GM19452 (cell line): ENCODE measurements around the gene TMC1.

ENCODE experiments used
- ATAC-seq: cut with Tn5 transposase; IDR thresholded peaks from one replicate; pipeline ENCODE4 v1.9.1; 2021; ENCODE audit not compliant: unreplicated experiment

The TMC1 gene

DNA sequence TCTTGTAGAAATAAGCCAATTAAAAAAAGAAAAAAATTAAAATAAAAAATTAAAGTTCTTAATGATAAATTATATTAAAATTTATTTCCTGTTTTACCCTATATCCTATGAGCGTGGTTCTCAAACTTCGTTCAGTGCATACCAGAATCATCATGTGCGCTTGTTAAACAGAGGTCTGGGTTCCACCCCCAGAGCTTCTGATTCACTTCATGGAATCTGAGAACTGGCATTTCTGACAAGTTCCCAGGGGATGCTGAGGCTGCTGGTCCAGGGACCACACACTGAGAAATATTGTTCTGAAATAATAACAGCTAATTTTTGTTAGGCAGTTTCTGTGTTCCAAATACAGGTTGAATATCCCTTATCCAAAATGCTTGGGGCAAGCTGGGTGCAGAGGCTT lies 79.3 kb downstream of the TMC1 start:
- ATAC-seq: no peak

DNA sequence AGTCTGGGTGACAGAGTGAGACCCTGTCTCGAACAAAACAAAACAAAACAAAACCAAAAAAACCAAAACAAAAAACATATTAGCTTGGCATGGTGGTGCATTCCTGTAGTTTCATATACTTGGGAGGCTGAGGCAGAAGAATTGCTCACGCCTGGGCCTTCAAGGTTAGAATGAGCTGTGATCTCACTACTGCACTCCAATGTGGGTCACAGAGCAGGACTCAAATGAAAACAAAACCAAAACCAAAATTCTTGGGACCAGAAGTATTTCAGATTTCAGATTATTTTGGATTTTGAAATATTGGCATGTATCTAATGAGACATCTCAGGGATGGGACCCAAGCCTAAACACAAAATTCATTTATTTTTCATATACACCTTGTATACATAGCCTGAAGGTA lies 80.2 kb downstream of the TMC1 start:
- no peak for ATAC-seq

DNA sequence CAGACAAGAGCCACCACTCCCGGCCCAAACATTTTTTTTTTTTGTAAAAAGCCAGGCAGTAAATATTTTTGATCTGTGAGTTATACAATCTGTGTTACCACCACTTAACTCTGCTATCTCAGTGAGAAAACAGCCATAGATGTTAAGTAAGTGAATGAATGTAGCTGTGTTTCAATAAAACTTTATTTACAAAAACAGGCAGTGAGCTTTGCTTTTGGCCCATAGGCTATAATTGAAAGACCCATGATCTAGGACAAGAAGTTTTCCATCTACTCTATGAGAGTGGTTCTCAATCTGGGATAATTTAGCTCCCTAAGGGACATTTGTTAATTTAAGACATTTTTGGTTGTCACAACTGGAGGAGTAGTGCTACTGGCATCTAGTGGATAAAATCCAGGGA lies 91.0 kb downstream of the TMC1 start:
- no peak for ATAC-seq

DNA sequence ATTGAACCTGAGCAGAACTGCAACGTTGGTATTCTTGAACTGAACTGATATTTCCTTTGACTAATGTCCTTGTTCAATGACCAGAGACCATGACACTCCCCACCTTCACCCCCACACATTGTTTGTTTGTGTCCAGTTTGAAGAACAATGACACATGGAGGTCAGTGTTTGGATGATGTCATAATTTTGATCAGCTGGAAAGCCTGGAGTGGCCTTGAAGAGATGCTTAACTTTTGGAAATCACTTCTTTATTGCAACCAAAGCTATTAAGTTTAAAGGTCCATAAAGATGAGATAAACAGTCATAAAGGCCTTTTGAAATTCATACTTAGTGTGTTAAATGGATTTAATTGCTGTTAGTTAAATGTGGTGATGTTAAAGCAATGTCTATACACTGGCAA lies 92.7 kb downstream of the TMC1 start:
- no peak for ATAC-seq

DNA sequence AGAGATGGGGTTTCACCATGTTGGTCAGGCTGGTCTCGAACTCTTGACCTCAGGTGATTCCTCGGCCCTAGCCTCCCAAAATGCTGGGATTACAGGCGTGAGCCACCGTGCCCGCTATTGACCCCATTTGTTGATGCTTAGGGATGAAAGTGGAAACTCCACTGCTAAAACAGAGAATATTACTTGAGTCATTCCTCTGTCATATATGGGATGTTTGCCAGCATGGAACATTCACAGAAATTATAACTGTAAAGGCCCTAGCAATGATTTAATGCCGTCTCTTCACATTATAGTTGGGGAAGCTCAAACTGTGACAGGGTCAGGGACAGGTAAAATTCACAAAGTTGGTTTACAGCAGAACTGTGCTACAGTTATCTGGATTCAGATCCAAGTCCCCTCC lies 94.5 kb downstream of the TMC1 start:
- no peak for ATAC-seq

DNA sequence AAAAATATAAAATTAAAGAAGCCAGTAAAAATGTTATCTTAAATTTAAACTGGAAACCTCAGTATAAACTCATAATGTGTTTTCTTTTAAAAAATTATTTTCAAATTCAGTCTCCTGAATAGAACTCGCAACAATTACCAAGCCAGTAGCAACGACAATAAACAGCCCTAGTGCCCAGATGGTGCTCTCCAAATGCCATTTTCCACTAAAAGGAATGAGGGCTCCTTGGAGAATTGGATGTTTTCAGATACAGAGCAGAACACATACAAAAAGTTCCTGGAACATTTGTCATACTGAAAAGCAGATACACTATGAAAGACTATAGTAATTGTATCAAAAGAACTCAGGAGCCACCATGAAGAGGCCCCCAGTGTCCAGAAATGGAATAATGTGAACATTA lies 97.4 kb downstream of the TMC1 start:
- no peak for ATAC-seq

DNA sequence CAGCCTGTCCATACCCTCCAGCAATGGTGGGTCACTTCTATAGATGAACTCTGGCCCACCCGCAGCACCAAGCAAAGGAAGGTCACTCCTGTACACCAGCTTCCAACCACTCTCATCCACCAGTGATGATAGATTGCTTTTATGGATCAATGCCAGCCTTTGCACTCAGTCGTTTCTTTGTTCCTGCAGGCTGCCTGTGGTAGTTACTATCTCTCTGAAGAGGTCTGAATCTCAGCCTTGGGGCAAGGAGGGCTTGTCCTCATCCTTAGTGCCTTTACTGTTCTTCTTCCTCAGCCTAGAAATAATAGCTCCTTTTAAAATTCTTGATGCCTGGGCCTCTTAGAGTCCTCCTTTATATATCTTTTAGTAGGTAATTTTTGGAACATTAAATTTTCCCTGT lies 100.8 kb downstream of the TMC1 start:
- no peak for ATAC-seq

- no peak for ATAC-seq
Observed at GRCh38 chr9:72623156-72623555, 101.7 kb downstream of the TMC1 start.

DNA sequence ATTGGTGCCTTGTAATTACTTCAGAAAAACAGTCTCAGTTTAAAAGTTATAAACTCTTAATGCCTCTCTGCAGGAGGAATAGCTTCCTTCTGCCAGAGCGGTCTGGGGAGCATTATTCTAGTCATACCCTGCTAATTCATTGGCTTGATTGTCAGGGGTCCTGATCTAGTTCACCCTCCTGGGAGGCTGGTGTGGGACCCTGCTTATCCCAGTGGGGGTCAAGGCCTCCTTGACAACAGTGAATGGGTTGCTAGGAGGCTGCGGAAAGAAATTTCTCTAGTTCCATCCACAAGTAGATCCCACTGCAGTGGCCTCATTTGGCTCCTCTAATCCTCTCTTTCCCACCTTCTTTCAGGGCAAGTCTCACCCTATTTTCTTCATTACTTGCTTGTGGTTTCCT lies 105.7 kb downstream of the TMC1 start:
- ATAC-seq: no peak

DNA sequence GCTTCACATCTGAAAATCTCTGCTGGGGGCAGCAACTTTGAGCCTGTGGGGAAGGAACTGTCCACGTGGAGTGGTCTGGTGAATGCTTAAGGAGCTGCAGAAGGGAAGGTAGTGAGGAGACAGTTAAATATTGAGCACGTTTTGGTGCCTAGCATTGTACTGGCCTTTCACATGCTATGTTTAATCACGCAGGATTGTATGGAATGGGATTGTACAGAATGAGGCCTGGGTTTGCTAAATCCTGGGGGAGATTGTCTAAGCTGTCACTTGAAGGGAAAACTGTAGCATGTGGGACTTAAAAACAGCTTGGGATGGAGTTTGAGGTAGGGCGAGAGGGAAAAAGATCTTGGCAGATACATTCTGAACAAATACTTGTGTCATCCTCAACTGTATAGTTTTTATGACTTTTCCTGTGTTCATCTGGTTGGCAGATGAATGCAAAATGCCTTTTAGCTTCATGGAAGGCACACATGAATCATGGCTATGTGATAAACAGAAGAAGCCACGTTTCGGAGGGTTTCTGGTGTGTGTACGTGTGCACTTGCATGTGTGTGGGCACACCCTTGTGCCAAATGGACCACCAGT lies 106.6 kb downstream of the TMC1 start:
- no peak for ATAC-seq

GRCh38 chr9:72633966-72634365 lies 112.6 kb downstream of the TMC1 start:
- no peak for ATAC-seq

- ATAC-seq: peak; percentile 93
Observed at GRCh38 chr9:72635197-72635596, 113.8 kb downstream of the TMC1 start.

GRCh38 chr9:72636621-72637020 lies 115.2 kb downstream of the TMC1 start:
- ATAC-seq: no peak

GRCh38 chr9:72643651-72644050 lies 122.2 kb downstream of the TMC1 start:
- ATAC-seq: no peak

- ATAC-seq: no peak
Observed at GRCh38 chr9:72646061-72646460, 124.7 kb downstream of the TMC1 start.

DNA sequence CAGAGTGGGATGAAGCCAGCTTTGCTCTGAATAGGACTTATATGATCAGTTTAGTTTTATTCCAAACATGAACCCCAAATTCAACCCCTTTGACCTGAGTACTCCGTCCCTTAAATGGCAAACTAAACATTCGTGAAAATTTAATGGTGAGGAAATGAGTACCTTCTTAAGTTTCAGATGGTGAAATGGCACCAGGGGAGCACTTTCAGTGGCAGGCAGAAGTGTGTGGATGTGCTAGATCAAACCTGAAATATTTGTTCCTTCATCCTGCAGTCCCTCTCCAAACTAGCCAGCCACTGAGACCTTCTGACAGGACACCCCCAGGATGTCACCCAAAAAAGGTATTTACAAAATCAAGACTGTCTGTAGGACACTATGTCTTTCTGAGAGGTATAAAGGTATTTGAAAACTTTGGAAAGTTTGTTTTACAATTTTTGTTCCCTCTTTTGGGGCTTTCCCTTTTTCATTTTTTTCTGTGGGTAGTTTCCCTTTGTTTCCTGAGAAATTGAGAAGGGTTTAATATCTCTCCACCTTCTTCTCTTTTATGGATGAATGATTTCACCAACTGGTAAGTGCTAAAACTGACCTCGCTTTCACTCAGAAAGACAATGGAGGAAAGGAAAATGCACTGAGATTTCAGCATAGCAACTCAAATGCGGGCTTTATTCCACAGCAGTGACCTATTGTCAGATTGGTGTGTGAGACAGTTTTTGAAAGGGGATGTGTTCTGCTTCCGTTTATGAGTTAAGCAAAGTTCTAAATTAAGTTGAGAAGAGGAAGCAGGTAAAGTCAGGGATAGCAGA lies 127.1 kb downstream of the TMC1 start:
- ATAC-seq: no peak

DNA sequence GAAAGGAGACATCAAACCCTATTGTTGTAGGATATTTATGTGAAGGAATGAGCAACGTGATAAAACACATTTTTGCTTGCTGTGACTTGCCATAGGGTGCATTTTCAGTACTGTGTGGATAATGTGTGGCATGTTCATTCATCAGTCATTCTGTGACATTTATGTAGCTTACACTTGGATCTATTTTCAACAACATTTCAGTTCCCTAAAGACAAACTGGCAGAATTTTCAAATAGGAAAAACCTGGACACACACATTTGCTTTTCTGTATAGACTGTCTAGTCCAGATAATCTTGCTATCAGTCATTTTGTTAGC lies 127.7 kb downstream of the TMC1 start:
- ATAC-seq: no peak

- ATAC-seq: no peak
Observed at GRCh38 chr9:72650206-72650605, 128.8 kb downstream of the TMC1 start.

DNA sequence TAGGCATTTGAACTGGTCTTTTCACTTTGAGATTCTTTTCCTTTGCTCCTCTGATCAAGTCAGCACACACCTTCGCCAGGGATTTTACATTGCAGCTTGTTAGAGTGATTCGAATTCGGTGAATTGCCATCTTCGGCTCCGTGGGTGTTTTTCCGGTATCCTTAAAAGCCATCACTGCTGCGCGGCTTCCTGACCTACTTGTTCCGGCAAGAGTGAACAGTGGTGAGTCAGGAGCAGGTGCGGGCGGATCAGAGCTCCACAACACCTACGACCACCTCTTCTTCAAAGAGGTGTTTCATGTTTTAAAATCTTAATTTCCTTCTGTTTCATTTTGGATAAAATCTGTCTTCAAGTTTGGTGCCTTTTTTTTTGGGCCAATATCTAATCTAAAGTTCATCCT lies 134.6 kb downstream of the TMC1 start:
- ATAC-seq: no peak

DNA sequence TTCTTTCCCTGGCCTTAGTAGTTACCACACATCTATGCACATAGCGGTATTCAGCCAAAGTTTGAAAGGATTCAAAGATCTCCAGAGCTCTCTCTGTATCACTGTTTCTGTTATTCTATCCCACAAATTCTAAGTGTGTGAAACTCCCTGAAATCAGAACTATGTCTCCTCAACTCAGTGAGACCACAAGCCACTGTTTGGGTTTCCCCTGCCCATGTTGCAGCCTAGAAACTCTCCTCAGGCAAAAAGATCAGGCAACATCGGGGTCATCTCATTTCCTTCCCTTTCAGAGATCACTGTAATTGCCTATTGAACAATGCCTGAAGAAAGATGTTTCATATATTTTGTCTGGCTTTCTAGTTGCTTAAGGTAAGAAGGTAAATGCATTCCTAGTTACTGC lies 135.6 kb downstream of the TMC1 start:
- ATAC-seq: no peak

DNA sequence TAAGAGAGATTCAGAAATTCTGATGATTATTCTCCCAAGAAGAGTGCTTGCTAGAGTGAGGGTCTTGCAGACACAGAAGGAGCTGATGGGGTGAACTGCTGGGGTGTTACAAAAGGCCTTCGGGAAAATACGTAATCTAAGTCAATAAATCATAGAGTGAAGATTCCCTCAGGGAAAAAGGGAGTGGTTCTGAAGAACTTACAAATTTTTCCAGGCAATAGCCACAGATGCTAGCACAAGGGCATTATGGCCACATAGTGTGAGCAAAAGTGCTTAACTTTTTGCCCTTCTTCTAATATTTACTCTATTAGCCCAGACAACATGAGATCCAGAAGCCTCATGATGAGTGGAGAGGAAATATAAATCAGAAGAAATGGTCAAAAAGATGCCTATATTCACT lies 137.3 kb downstream of the TMC1 start:
- ATAC-seq: no peak

GRCh38 chr9:72661401-72662135 lies 140.2 kb downstream of the TMC1 start:
- no peak for ATAC-seq
